ENCODE data around the gene ART4.

DNA sequence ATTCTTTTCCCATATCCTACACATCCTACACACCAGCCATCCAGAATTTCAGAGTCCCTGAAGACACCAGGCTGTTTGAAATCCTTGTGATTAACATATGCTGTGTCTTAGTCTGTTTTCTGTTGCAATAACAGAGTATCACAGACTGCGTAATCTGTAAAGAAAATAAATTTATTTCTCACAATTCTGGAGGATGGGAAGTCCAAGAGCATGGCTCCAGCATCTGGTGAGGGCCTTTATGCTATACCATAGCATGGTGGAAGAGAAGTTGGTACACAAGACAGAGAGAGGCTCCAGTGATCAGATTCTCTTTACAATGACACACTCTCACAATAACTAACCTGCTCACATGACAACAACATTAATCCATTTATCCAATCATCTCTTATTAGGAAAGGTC lies 4.1 kb downstream of the ART4 start:
- TF ChIP-seq POLR2A (IDR thresholded peaks at IDR 0.05), result no peak
- TF ChIP-seq, protein P1, sequence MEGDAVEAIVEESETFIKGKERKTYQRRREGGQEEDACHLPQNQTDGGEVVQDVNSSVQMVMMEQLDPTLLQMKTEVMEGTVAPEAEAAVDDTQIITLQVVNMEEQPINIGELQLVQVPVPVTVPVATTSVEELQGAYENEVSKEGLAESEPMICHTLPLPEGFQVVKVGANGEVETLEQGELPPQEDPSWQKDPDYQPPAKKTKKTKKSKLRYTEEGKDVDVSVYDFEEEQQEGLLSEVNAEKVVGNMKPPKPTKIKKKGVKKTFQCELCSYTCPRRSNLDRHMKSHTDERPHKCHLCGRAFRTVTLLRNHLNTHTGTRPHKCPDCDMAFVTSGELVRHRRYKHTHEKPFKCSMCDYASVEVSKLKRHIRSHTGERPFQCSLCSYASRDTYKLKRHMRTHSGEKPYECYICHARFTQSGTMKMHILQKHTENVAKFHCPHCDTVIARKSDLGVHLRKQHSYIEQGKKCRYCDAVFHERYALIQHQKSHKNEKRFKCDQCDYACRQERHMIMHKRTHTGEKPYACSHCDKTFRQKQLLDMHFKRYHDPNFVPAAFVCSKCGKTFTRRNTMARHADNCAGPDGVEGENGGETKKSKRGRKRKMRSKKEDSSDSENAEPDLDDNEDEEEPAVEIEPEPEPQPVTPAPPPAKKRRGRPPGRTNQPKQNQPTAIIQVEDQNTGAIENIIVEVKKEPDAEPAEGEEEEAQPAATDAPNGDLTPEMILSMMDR (IDR thresholded peaks at IDR 0.05), result no peak
